K562 (cell line): ENCODE data around the gene CD4. TPM values are rescaled to one million over a fixed set of nuclear protein-coding genes. Genes with fewer than 3 reads are reported as not detected.

ENCODE experiments used
- ATAC-seq: fragments of 200-7000 bp; cut with Tn5 transposase; 3 replicates; pipeline ENCODE4 v1.9.1; 2020; ENCODE audit warnings: moderate library complexity
- BruUV-seq: library from RNA; stranded (reverse); fragments of 400-500 nt; replicated peaks from 2 replicates; lab custom pipeline; 2021; lab: Mats Ljungman, UMichigan
- CTCF ChIA-PET: fragments of 300-600 bp; formaldehyde crosslinking; extraction: SDS; loops from one replicate; lab custom pipeline; 2021; ENCODE audit warnings: low intra/inter-chr PET ratio; lab: Yijun Ruan, JAX
- POLR2A ChIA-PET: fragments of 300-600, 350-650 bp; sonication (Branson Sonifier 250); formaldehyde crosslinking; extraction: SDS; loops from one replicate; lab custom pipeline; 2021; ENCODE audit warnings: antibody characterized with exemption, inconsistent platforms; lab: Yijun Ruan, JAX
- DNase-seq, 4 experiments: peaks; one replicate each; pipeline versions ENCODE4 v3.0.0 to v3.0.0-alpha.2; 2011 to 2018; ENCODE audit warnings: low spot score in 3 of 4, mixed read lengths in 3 of 4; ENCODE audit errors: extremely low read depth in 1 of 4
- FAIRE-seq: peaks from 2 replicates; lab custom pipeline; 2011; peaks lifted over from hg19 to GRCh38; lab: Jason Lieb, UNC
- H2AFZ ChIP-seq: 2 replicates; pipeline ENCODE4 v1.6.0; 2011; ENCODE audit warnings: low read depth, low read length, control low read depth, inconsistent platforms
- H3K27ac ChIP-seq: fragments of 200-600 bp; 3 replicates; pipeline ENCODE4 v1.8.0; 2011; ENCODE audit warnings: low read depth, mild to moderate bottlenecking, control low read depth, inconsistent platforms, low read length, moderate library complexity, mixed read lengths; ENCODE audit errors: extremely low read depth
- H3K27me3 ChIP-seq, 2 experiments: fragments of 300-600 bp in 1 of 2; 2 replicates in 1 of 2; 3 replicates in 1 of 2; pipeline versions ENCODE4 v1.6.0 to v1.8.0; 2011; ENCODE audit warnings: inconsistent platforms in 2 of 2, low read length in 2 of 2, mild to moderate bottlenecking in 1 of 2, mixed read lengths in 1 of 2, moderate library complexity in 1 of 2; ENCODE audit not compliant: control insufficient read depth in 2 of 2, insufficient read depth in 2 of 2
- H3K36me3 ChIP-seq: fragments of 300-600 bp; 3 replicates; pipeline ENCODE4 v1.8.0; 2011; ENCODE audit warnings: mild to moderate bottlenecking, low read length, inconsistent platforms; ENCODE audit not compliant: control insufficient read depth, insufficient read depth
- H3K4me1 ChIP-seq, 2 experiments: fragments of 200-600 bp in 1 of 2; replicated peaks in 1 of 2; 2 replicates in 1 of 2; 3 replicates in 1 of 2; pipeline versions ENCODE4 v1.5.1 to v1.8.0; 2011; ENCODE audit warnings: inconsistent platforms in 2 of 2, low read length in 2 of 2, mild to moderate bottlenecking in 1 of 2, mixed read lengths in 1 of 2, moderate library complexity in 1 of 2; ENCODE audit not compliant: control insufficient read depth in 2 of 2, insufficient read depth in 2 of 2
- H3K4me2 ChIP-seq: 2 replicates; pipeline ENCODE4 v1.6.1; 2011; ENCODE audit warnings: low read length, control low read depth, inconsistent platforms, mixed read lengths; ENCODE audit not compliant: insufficient read depth
- H3K4me3 ChIP-seq: fragments of 200-600 bp; sonication (generic), shearing (Covaris generic); 2 replicates; pipeline ENCODE4 v1.5.1; 2016; ENCODE audit warnings: control low read depth, inconsistent platforms
- H3K79me2 ChIP-seq: fragments of 200-600 bp; 3 replicates; pipeline ENCODE4 v1.8.0; 2011; ENCODE audit warnings: low read length, inconsistent platforms; ENCODE audit not compliant: control insufficient read depth, insufficient read depth
- H3K9ac ChIP-seq, 2 experiments: 2 replicates each; pipeline versions ENCODE4 v1.6.0 to v1.6.1; 2011; ENCODE audit warnings: low read depth in 2 of 2, low read length in 2 of 2, control low read depth in 1 of 2, inconsistent platforms in 1 of 2, mild to moderate bottlenecking in 1 of 2, mixed read lengths in 1 of 2; ENCODE audit not compliant: insufficient read depth in 1 of 2
- H3K9me1 ChIP-seq: one replicate; pipeline ENCODE4 v1.6.0; 2011; ENCODE audit warnings: inconsistent platforms, mild to moderate bottlenecking, low read length, moderate library complexity; ENCODE audit not compliant: control insufficient read depth, insufficient read depth
- H3K9me3 ChIP-seq: replicated peaks from 2 replicates; pipeline ENCODE4 v1.5.1; 2011; ENCODE audit warnings: low read depth, low read length, inconsistent platforms; ENCODE audit not compliant: control insufficient read depth, insufficient read depth
- H4K20me1 ChIP-seq: replicated peaks from 2 replicates; pipeline ENCODE4 v1.6.1; 2011; ENCODE audit warnings: low read length, inconsistent platforms, mixed read lengths; ENCODE audit not compliant: control insufficient read depth, insufficient read depth
- ATF1 ChIP-seq, 2 experiments: fragments of 450-650 bp in 1 of 2; IDR thresholded peaks; 2 replicates each; pipeline ENCODE4 v1.6.1; 2016; ENCODE audit warnings: missing compliant biosample characterization in 1 of 2, missing genetic modification characterization in 1 of 2
- ETV6 ChIP-seq, 3 experiments: fragments of 150-350 bp in 1 of 3; sonication (generic) in 1 of 3; formaldehyde crosslinking in 1 of 3; IDR thresholded peaks; 2 replicates each; pipeline versions ENCODE4 v1.6.1 to v1.8.0; 2014 to 2022; ENCODE audit warnings: borderline replicate concordance in 2 of 3, low read depth in 2 of 3, antibody characterized with exemption in 1 of 3, low read length in 1 of 3, mild to moderate bottlenecking in 1 of 3, missing genetic modification reagents in 1 of 3
- FOXK1 ChIP-seq: sonication (generic); formaldehyde crosslinking; IDR thresholded peaks from 2 replicates; pipeline ENCODE4 v1.8.0; 2022; ENCODE audit warnings: missing genetic modification reagents, mild to moderate bottlenecking, borderline replicate concordance
- MAFF ChIP-seq: IDR thresholded peaks from 2 replicates; pipeline ENCODE4 v1.6.1; 2012; ENCODE audit warnings: low read length, improper control_type of control experiment
- MED1 ChIP-seq: sonication (generic); formaldehyde crosslinking; IDR thresholded peaks from 2 replicates; pipeline ENCODE4 v1.8.1; 2023; ENCODE audit warnings: missing genetic modification reagents, borderline replicate concordance
- NRF1 ChIP-seq, 2 experiments: fragments of 450-650 bp; IDR thresholded peaks in 1 of 2; conservative IDR thresholded peaks in 1 of 2; 2 replicates each; pipeline ENCODE4 v1.6.1; 2014; ENCODE audit warnings: mild to moderate bottlenecking in 2 of 2
- SIN3A ChIP-seq, 2 experiments: fragments of 150-350 bp in 1 of 2; IDR thresholded peaks; 2 replicates each; pipeline ENCODE4 v1.6.1; 2011 to 2016; ENCODE audit warnings: borderline replicate concordance in 2 of 2, low read depth in 2 of 2, low read length in 2 of 2, mild to moderate bottlenecking in 2 of 2, moderate library complexity in 2 of 2; ENCODE audit not compliant: control insufficient read depth in 1 of 2
- SNRNP70 ChIP-seq: fragments of 200-400 bp; formaldehyde crosslinking; optimal IDR thresholded peaks from 2 replicates; pipeline ENCODE3; 2017; ENCODE audit warnings: low read depth, low read length
- ZNF232 ChIP-seq: sonication (generic); formaldehyde crosslinking; IDR thresholded peaks from 2 replicates; pipeline ENCODE4 v1.8.0; 2022; ENCODE audit warnings: mild to moderate bottlenecking, missing genetic modification reagents
- WGBS: fragments of 100-300 bp; shearing (Covaris generic); methylation state at CpG from one replicate; pipeline ENCODE4 v1.1.6; 2016; ENCODE audit warnings: low coverage, mixed read lengths; ENCODE audit not compliant: insufficient coverage; ENCODE audit errors: missing lambda C conversion rate; 5-methylcytosine and 5-hydroxymethylcytosine counted together
- in situ Hi-C: fragments of 300-500 bp; cut with MboI; formaldehyde crosslinking; loops from 4 replicates; pipeline ENCODE4 v1.15.0; 2018; ENCODE audit warnings: inconsistent platforms, mixed read lengths
- intact Hi-C: fragments of 100-400 bp; cut with micrococcal nuclease; formaldehyde crosslinking; loops from 2 replicates; pipeline ENCODE4 v1.14.2; 2022
- polyA plus RNA-seq, 8 experiments: library from polyadenylated mRNA; depleted of rRNA in 4 of 8; stranded (reverse) in 5 of 8; unstranded in 3 of 8; fragments of >200 nt; fragmentation: Nextera tagmentation in 2 of 8; fragmentation: Illumina TruSeq in 1 of 8; extraction: Ambion mirVana in 2 of 8; extraction: Trizol in 1 of 8; gene quantifications; 2 replicates each; pipeline versions ENCODE4 v1.2.1 to v1.2.3, GENCODE V29; 2011 to 2014; ENCODE audit warnings: inconsistent platforms in 1 of 8, missing spikeins in 1 of 8
- total RNA-seq, 7 experiments: library from RNA; depleted of rRNA in 6 of 7; stranded (reverse); fragments of >200 nt in 6 of 7; fragmentation: Illumina TruSeq in 2 of 7; extraction: Trizol in 2 of 7; gene quantifications; 2 replicates each; pipeline versions ENCODE4 v1.2.1 to v1.2.3, GENCODE V29; 2011 to 2021; ENCODE audit warnings: low replicate concordance in 1 of 7
- TF ChIP-seq, protein P1 (sequence below), 3 experiments: IDR thresholded peaks in 2 of 3; conservative IDR thresholded peaks in 1 of 3; 2 replicates each; pipeline ENCODE4 v1.5.1; 2011 to 2012; ENCODE audit warnings: low read length in 3 of 3, mild to moderate bottlenecking in 3 of 3, control low read depth in 2 of 3, improper control_type of control experiment in 1 of 3, inconsistent platforms in 1 of 3, low read depth in 1 of 3, mixed read lengths in 1 of 3, moderate library complexity in 1 of 3; ENCODE audit not compliant: insufficient read depth in 2 of 3
- TF ChIP-seq, protein P2 (sequence below): fragments of 450-650 bp; IDR thresholded peaks from 2 replicates; pipeline ENCODE4 v1.6.1; 2016
- TF ChIP-seq, protein P3 (sequence below): fragments of 250-450 bp; sonication (Bioruptor Pico); IDR thresholded peaks from 2 replicates; pipeline ENCODE4 v1.9.0; 2021; ENCODE audit warnings: mild to moderate bottlenecking, inconsistent platforms

The CD4 gene
- total and polyA plus RNA-seq, 9 of the 15 experiments (the other 6 are each of a cell fraction or from before 2014, with no cell fraction given): 0.06 to 0.27 (median 0.09) TPM; not detected in 5

DNA sequence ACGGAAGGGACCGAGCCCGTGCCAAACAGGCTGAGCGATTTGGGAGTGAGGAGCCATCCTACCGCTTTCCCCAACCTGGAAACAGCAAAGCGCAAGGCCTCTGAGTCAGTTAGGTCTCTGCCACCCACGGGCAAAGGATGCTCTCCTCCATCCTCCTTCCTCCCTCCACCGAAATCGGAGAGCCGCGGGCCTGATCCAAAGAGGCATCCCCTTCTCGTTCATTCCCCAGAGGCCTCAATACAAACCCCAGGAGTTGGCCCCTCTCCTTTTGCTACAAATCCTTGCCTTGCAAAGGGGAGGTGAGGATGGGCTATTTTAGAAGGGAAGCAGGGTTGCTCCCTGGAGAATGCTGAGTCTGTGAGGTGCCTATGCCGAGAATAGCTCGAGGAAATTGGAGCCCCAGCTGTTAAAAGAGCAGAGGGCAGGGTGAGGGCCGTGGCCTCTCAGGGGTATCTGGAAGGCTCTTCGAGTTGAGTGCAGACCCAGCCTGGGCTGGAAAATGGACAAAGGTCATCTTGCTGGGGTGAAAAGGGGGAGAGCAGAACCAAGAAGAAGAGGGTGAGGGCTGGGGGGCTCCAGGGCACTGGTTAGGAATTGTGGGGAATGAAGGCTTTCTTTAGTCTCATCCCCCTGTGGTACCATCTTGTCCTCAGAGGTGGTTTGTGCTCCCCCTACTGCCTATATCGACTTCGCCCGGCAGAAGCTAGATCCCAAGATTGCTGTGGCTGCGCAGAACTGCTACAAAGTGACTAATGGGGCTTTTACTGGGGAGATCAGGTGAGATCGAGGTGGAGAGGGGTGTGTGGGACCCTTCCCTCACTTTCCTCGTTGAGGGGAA is 79.1 kb downstream of the CD4 start:
- DNase-seq (peak in 2 of 4 experiments; percentile 13 to 36), ATAC-seq (no peak), FAIRE-seq (peak; percentile 58)
- Histone ChIP-seq H2AFZ (no peak overlapping the region), H3K9me1 (no peaks in the 10 kb centered on the region), H3K27me3 (no peaks in the 10 kb centered on the region), H4K20me1 (peaks cover 47% of the 10 kb centered on the region), H3K79me2 (peaks cover 51% of the 10 kb centered on the region), H3K27ac (peak overlapping the region; percentile 94), H3K9me3 (no peaks in the 10 kb centered on the region), H3K4me2 (peak overlapping the region; percentile 87), H3K4me3 (peak overlapping the region; percentile 96), H3K4me1 (peaks cover 33 to 58% of the 10 kb centered on the region in 2 experiments; a peak in 4 of 5 replicates), H3K9ac (peak overlapping the region; percentile 87 to 98), H3K36me3 (peaks cover 61% of the 10 kb centered on the region)
- no TSS peak for BruUV-seq
- POLR2A ChIA-PET: interaction anchor here (0.5 to 11.3 kb wide), 26 partner anchors 10 to 1050 kb away, joined by 3 to 174 read pairs (median 4); partner anchors contain the start of genes C12orf57, CDCA3, MLF2 and RNU7-1
- in situ Hi-C loops: loop anchor here (5.0 kb wide), 1 partner anchor 74 kb away; the partner anchor contains the start of genes C12orf57 and RNU7-1
- intact Hi-C loops: loop anchor here (5.0 kb wide), 1 partner anchor 74 kb away; the partner anchor contains the start of genes C12orf57 and RNU7-1
- CTCF ChIA-PET: interaction anchor here (0.9 to 1.5 kb wide), 4 partner anchors 93 to 245 kb away, joined by 3 to 5 read pairs (median 3); no protein-coding TSS in a partner anchor
- WGBS: 1% methylated on average over 17 of the region's 22 CpGs
- TF ChIP-seq FOXK1 (CRISPR knock-in tag) (0 out of 2 replicates have a peak, but pooled peaks have one; percentile 84), SIN3A (IDR thresholded peaks at IDR 0.05; ENCODE audit: borderline replicate concordance in 2 of 2, control insufficient read depth in 1 of 2, low read depth in 2 of 2, low read length in 2 of 2) (0 out of 4 replicates have a peak, but pooled peaks of 1 of the 2 experiments have one; percentile 9), MED1 (CRISPR knock-in tag) (0 out of 2 replicates have a peak, but pooled peaks have one; percentile 29), ATF1 (CRISPR knock-in tag; IDR thresholded peaks at IDR 0.05) (no peak), ATF1 (tag; IDR thresholded peaks at IDR 0.05) (no peak), SNRNP70 (peak; percentile 94), MAFF (peak; percentile 12; the same call in 1 of the 2 replicates), NRF1 (conservative IDR thresholded peaks at IDR 0.05 in 1 of 2, IDR thresholded peaks at IDR 0.05 in 1 of 2) (peak; percentile 34 to 58; a peak in 3 of 4 replicates), ZNF232 (CRISPR knock-in tag) (no peak), ETV6 (IDR thresholded peaks at IDR 0.05; ENCODE audit: borderline replicate concordance in 1 of 2, low read depth in 2 of 2, low read length in 1 of 2) (no peak), ETV6 (CRISPR knock-in tag; IDR thresholded peaks at IDR 0.05; ENCODE audit: borderline replicate concordance) (peak; percentile 65; the same call in 1 of the 2 replicates)
- TF ChIP-seq, protein P1, sequence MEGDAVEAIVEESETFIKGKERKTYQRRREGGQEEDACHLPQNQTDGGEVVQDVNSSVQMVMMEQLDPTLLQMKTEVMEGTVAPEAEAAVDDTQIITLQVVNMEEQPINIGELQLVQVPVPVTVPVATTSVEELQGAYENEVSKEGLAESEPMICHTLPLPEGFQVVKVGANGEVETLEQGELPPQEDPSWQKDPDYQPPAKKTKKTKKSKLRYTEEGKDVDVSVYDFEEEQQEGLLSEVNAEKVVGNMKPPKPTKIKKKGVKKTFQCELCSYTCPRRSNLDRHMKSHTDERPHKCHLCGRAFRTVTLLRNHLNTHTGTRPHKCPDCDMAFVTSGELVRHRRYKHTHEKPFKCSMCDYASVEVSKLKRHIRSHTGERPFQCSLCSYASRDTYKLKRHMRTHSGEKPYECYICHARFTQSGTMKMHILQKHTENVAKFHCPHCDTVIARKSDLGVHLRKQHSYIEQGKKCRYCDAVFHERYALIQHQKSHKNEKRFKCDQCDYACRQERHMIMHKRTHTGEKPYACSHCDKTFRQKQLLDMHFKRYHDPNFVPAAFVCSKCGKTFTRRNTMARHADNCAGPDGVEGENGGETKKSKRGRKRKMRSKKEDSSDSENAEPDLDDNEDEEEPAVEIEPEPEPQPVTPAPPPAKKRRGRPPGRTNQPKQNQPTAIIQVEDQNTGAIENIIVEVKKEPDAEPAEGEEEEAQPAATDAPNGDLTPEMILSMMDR (IDR thresholded peaks at IDR 0.05 in 2 of 3, conservative IDR thresholded peaks at IDR 0.05 in 1 of 3; ENCODE audit: insufficient read depth in 2 of 3, low read depth in 1 of 3, low read length in 3 of 3): peak in 2 of 3 experiments; percentile 14 to 22; a peak in 1 of 6 replicates
- TF ChIP-seq, protein P2, sequence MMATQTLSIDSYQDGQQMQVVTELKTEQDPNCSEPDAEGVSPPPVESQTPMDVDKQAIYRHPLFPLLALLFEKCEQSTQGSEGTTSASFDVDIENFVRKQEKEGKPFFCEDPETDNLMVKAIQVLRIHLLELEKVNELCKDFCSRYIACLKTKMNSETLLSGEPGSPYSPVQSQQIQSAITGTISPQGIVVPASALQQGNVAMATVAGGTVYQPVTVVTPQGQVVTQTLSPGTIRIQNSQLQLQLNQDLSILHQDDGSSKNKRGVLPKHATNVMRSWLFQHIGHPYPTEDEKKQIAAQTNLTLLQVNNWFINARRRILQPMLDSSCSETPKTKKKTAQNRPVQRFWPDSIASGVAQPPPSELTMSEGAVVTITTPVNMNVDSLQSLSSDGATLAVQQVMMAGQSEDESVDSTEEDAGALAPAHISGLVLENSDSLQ: no peak
- TF ChIP-seq, protein P3, sequence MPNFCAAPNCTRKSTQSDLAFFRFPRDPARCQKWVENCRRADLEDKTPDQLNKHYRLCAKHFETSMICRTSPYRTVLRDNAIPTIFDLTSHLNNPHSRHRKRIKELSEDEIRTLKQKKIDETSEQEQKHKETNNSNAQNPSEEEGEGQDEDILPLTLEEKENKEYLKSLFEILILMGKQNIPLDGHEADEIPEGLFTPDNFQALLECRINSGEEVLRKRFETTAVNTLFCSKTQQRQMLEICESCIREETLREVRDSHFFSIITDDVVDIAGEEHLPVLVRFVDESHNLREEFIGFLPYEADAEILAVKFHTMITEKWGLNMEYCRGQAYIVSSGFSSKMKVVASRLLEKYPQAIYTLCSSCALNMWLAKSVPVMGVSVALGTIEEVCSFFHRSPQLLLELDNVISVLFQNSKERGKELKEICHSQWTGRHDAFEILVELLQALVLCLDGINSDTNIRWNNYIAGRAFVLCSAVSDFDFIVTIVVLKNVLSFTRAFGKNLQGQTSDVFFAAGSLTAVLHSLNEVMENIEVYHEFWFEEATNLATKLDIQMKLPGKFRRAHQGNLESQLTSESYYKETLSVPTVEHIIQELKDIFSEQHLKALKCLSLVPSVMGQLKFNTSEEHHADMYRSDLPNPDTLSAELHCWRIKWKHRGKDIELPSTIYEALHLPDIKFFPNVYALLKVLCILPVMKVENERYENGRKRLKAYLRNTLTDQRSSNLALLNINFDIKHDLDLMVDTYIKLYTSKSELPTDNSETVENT: no peak
